GM23338 (cell line): ENCODE data around the gene CSTF2T.

ENCODE experiments used
- EZH2 ChIP-seq: fragments of 200-600 bp; sonication (generic); IDR thresholded peaks from one replicate; pipeline ENCODE4 v1.8.0; 2017; ENCODE audit warnings: antibody characterized with exemption, mild to moderate bottlenecking, low read depth; ENCODE audit not compliant: unreplicated experiment
- ZNF114 ChIP-seq: fragments of 250-450 bp; sonication (Bioruptor Pico); IDR thresholded peaks from 2 replicates; pipeline ENCODE4 v1.5.0; 2020; ENCODE audit warnings: mild to moderate bottlenecking, moderate library complexity
- TF ChIP-seq, protein P1 (sequence below), 2 experiments: fragments of 200-600 bp in 1 of 2; sonication (generic) in 1 of 2; conservative IDR thresholded peaks; 2 replicates each; pipeline versions ENCODE4 v1.5.1 to v1.6.1; 2016 to 2017; ENCODE audit warnings: antibody characterized with exemption in 2 of 2, low read depth in 2 of 2, mild to moderate bottlenecking in 2 of 2, moderate library complexity in 1 of 2
- TF ChIP-seq, protein P2 (sequence below): IDR thresholded peaks from one replicate; pipeline ENCODE4 v1.6.1; 2018; ENCODE audit warnings: antibody characterized with exemption; ENCODE audit not compliant: unreplicated experiment

DNA sequence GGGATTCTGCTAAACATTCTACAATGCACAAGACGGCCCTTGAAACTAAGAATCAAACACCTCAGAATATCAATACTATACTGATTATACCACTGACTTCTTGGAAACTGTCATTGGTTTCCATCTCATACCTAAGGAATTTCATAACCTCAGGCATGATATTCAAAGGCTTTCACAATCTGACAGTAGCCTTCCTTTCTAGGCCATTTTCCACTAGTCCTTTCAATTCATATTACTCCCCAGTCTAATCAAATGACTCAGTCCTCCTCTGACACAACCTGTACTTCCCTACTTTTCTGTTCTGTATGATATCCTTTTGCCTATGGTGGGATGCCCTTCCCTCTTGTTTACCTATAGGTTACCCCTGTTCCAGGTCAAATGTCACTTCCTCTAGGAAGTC lies 48.3 kb downstream of the CSTF2T start:
- TF ChIP-seq, protein P1, sequence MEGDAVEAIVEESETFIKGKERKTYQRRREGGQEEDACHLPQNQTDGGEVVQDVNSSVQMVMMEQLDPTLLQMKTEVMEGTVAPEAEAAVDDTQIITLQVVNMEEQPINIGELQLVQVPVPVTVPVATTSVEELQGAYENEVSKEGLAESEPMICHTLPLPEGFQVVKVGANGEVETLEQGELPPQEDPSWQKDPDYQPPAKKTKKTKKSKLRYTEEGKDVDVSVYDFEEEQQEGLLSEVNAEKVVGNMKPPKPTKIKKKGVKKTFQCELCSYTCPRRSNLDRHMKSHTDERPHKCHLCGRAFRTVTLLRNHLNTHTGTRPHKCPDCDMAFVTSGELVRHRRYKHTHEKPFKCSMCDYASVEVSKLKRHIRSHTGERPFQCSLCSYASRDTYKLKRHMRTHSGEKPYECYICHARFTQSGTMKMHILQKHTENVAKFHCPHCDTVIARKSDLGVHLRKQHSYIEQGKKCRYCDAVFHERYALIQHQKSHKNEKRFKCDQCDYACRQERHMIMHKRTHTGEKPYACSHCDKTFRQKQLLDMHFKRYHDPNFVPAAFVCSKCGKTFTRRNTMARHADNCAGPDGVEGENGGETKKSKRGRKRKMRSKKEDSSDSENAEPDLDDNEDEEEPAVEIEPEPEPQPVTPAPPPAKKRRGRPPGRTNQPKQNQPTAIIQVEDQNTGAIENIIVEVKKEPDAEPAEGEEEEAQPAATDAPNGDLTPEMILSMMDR (conservative IDR thresholded peaks at IDR 0.05; ENCODE audit: low read depth in 2 of 2): no peak
- TF ChIP-seq EZH2: no peak
- TF ChIP-seq, protein P2, sequence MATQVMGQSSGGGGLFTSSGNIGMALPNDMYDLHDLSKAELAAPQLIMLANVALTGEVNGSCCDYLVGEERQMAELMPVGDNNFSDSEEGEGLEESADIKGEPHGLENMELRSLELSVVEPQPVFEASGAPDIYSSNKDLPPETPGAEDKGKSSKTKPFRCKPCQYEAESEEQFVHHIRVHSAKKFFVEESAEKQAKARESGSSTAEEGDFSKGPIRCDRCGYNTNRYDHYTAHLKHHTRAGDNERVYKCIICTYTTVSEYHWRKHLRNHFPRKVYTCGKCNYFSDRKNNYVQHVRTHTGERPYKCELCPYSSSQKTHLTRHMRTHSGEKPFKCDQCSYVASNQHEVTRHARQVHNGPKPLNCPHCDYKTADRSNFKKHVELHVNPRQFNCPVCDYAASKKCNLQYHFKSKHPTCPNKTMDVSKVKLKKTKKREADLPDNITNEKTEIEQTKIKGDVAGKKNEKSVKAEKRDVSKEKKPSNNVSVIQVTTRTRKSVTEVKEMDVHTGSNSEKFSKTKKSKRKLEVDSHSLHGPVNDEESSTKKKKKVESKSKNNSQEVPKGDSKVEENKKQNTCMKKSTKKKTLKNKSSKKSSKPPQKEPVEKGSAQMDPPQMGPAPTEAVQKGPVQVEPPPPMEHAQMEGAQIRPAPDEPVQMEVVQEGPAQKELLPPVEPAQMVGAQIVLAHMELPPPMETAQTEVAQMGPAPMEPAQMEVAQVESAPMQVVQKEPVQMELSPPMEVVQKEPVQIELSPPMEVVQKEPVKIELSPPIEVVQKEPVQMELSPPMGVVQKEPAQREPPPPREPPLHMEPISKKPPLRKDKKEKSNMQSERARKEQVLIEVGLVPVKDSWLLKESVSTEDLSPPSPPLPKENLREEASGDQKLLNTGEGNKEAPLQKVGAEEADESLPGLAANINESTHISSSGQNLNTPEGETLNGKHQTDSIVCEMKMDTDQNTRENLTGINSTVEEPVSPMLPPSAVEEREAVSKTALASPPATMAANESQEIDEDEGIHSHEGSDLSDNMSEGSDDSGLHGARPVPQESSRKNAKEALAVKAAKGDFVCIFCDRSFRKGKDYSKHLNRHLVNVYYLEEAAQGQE: no peak
- no peak for TF ChIP-seq ZNF114 (CRISPR knock-in tag)
